Measurements from ENCODE around the gene RPS27.
"Not testable (repeated sequence)": the region's sequence is repeated elsewhere in the genome, so short reads cannot be mapped to it uniquely, and the experiment has no call there.

Gene RPS27

DNA sequence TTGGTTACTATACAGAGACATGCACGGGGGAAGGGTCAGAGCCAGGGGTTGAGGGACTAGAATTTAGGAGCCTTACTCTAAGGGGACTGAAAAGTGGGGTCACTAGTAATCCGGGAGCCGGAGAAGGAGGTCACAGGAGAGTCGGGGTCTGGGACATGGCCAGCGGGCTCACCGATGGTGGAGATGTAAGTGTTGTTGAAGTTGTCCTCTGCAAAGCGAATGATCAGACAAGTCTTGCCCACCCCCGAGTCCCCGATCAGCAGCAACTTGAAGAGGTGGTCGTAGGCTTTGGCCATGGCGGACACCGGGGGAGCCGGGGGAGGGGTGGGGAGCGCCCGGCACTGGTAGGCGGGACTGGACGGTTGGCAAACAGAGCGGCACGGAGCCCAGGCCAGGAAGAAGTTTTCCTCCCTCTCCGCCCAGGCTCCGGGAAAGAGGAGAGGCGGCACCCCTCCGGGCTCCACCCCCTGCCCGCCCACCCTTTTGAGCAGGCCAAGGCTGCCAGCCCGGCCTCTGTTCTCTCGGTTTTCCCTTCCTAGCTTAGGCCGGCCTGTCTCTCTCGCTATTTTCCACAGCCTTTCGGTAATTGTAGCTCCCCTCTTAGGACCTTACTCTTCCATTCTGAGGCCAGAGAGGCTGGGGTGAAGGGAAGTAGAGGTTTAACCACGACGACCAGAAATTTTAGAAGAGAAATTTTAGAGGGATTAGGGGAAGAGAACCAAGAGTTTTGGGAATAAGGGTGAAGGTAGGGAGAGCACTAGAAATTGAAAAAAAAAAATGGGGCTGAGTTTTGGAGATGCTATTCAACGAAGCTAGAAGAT lies 4.4 kb upstream of the RPS27 start, which contains the start of gene RAB13:
Gene RAB13, minus strand, starts transcription at position 399 of the 821 bp plus-strand sequence. Its CDS starts 103 bp downstream, at position 296.
- peak; percentile 63 for DNase-seq (ENCODE audit: low spot score)

DNA sequence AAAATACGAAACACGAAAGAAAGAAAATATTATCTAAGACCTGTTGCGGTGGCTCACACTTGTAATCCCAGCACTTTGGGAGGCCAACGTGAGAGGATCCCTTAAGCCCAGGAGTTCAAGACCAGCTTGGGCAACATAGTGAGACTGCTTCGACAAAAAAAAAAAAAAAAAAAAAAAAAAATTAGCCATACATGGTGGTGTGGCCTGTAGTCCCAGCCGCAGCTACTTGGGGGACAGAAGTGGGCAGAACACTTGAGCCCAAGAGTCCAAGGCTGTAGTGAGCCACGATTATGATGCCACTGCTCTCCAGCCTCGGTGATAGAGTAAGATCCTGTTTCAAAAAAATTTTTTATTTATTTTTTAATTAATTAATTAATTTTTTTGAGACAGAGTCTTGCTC lies 2.9 kb upstream of the RPS27 start:
- no peak for DNase-seq (ENCODE audit: low spot score)

DNA sequence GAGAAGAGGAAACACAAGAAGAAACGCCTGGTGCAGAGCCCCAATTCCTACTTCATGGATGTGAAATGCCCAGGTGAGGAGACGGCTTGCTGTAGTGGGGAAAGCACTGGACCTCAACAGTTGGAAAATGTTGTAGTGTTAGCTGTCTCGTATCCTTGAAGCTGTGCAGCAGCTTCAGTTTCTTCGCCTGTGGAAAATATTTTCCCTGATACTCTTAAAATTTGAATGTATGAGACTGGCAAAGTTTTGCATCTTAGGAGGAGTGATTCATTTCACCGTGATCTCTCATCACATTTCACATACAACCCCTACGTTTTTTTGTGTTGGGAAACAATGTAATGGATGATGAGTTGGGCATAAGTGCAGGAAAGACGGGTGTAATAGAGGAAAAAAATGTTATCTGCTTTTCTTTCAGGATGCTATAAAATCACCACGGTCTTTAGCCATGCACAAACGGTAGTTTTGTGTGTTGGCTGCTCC lies 629 bp downstream of the RPS27 start:
- DNase-seq (ENCODE audit: low spot score): no peak

DNA sequence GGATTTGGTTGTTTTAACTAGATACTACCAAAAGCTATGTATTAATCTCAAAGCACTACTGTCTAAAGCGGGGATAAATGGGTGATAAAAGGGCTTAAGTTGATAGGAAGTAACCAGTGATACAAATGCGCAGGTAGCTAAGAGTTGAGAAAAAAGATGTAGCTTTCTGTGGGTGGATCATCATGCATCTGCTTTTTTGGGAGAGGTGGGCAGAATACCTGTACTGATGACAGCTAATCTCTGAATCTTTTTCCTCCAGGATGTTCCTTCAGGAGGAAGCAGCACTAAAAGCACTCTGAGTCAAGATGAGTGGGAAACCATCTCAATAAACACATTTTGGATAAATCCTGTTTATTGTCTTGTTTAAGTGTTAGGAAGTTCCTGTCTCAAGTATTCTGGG lies 1.2 kb downstream of the RPS27 start:
- DNase-seq (ENCODE audit: low spot score): no peak

DNA sequence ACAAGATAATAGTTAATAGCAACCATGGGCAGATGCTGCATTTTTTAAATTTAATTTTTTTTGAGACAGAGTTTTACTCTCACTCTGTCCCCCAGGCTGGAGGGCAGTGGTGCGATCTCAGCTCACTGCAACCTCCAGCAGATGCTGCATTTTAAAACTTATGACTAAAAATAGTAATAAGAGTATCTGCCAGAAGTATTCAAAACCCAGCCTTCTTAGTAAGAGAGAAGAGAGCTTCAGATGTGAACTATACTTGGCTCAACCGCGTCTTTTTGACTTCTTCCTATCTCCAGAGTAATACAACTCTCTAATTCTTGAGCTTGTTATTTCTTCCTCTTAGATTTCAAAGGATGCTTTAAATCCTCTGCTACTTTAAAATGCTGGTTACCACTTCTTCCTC lies 4.6 kb downstream of the RPS27 start:
- DNase-seq (ENCODE audit: low spot score): no peak

DNA sequence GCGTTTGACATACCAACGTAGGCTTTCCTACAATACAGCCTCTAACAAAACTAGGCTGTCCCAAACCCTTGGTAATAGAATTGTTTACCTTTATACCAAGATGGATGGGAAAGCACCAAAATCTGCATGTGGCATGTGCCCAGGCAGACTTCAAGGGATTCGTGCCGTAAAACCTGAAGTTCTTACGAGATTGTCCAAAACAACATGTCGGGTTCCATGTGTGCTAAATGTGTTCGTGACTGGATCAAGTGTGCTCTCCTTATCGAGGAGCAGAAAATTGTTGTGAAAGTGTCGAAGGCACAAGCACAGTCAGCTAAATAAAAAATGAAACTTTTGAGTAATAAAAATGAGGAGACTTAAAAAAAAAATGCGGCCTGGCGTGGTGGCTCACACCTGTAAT lies 5.1 kb downstream of the RPS27 start:
- no peak for DNase-seq (ENCODE audit: low spot score)

DNA sequence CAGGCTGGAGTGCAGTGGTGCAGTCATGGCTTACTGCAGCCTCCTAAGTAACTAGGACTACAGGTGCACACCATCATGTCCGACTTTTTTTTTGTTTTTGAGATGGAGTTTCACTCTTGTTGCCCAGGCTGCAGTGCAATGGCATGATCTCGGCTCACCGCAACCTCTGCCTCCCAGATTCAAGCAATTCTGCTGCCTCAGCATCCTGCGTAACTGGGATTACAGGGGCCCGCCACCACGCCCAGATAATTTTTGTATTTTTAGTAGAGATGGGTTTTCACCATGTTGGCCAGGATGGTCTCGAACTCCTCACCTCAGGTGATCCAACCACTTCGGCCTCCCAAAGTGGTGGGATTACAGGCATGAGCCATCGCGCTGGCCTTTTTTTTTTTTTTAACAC lies 6.3 kb downstream of the RPS27 start:
- DNase-seq (ENCODE audit: low spot score): not testable (repeated sequence)

DNA sequence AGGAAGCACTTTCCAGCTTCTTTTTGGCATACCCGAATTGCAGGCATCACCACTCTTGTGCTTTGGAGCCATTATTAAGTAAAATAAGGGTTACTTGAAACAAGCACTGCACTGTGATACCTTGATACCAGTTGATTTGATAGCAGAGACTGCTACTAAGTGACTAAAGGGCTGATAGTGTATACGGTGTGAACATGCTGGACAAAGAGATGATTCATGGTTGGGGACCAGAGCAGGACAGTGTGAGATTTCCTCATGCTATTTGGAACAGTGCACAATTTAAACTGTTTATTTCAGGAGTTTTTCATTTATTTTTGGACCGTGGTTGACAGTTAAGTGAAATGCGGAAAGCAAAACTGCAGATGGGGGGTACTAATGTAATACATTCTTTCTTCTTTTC lies 9.9 kb downstream of the RPS27 start:
- no peak for DNase-seq (ENCODE audit: low spot score)

DNA sequence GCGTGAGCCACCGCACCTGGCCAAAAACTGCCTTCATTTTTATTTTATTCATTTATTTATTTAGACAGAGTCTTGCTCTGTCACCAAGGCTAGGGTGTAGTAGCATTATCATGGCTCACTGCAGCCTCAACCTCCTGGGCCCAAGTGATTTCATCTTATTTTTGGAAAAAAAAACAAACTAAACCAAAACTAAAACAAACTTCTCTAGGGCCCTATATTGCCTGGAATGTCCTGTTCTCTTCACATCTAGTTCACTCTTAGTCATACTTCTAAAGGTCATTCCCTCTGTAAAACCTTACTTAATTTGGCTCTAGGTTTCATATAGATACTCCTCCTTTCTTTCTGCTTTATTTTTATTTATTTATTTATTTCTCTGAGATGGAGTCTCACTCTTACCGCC lies 15.6 kb downstream of the RPS27 start:
- DNase-seq (ENCODE audit: low spot score): no peak

DNA sequence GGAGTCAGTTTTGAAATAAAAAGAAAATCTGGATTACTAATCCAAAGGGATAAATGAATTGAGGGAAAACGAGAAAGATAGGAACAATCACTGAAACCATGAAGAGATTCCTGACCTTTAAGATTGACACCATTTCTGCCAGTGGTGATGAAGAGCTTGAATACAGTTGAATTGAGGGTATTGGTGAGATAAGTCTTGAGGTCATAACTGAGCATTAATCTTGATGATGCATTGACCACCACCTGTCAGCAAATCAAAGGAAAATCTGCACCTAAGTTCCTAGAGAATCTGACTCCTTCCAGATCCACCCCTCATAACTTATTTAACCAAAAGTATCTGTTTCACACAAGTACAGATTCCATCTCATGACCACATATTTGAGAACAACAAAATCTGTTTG lies 21.6 kb downstream of the RPS27 start:
- no peak for DNase-seq (ENCODE audit: low spot score)

DNA sequence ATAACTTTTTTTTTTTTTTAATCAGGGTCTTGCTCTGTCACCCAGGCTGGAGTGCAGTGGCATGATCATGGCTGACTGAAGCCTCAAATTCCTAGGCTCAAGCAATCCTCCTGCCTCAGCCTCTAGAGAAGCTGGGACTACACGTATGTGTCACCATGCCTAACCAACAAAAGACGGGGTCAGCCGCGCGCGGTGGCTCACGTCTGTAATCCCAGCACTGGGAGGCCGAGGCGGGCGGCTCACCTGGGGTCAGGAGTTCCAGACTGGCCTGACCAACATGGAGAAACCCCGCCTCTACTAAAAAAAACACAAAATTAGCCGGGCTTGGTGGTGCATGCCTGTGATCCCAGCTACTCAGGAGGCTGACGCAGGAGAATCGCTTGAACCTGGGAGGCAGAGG lies 22.0 kb downstream of the RPS27 start:
- DNase-seq (ENCODE audit: low spot score): not testable (repeated sequence)

DNA sequence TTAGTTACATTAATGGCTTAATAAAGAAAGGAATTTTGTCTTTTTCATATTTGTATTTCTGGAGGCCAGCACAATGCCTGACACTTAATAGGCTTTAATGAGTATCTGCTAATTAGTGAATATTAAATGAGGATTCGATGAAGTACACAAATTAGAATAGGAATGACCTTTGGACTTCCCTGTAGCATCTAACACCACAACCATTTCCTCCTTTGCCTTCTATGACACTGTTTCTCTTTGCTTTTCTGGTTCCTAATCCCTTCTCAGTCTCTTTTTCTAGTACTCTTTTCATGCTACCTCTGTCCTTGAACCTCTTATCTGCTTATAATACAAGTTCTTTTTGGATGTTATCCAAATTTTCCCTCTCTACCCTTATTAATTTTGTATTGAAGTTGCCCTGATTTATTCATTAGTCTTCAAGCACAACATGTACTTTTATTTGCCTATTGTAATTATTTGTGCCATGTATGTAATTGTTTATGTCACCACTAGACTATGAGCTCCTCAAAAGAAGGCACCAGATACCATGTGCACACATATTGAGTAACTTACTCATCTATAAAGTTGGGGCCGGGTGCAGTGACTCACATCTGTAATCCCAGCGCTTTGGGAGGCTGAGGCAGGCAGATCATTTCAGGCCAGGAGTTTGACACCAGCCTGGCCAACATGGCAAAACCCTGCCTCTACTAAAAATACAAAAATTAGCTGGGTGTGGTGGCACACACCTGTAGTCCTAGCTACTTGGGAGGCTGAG lies 23.8 kb downstream of the RPS27 start:
- no peak for DNase-seq (ENCODE audit: low spot score)

DNA sequence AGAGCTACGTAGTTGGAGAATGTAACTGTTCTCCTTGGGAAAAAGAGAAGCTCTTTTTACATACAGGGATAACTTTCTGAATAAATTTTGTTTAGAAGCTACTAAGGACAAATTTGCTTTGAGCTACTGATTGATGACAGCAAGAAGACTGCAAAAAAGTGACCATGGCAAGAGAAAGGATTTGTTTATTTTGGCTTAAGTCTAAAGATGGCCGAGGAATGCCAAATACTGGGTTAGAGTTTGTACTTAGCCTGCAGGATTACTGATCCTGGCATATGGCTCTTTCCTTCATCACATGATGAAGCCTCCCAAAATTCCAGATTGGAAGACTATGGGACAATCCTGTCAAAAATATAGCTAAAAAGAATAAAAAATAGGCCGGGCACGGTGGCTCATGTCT lies 28.7 kb downstream of the RPS27 start:
- no peak for DNase-seq (ENCODE audit: low spot score)

DNA sequence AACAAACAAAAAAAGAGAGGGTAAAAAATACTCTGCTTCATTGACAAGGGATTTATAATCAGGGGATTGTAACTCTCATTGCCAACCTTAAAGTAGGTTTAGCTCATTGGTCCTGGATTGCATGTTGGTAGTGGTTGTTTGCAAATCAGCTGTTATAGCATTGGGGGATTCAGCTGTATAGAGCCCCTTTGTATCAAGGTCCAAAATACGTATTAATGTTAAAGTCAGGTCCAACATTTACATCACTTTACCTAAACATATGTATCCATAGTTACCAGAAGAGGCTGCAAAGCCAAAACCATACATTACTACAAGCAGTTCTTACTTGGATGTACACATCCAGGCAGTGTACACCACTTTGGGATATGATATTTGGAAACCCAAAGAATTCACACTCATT lies 29.4 kb downstream of the RPS27 start:
- no peak for DNase-seq (ENCODE audit: low spot score)

DNA sequence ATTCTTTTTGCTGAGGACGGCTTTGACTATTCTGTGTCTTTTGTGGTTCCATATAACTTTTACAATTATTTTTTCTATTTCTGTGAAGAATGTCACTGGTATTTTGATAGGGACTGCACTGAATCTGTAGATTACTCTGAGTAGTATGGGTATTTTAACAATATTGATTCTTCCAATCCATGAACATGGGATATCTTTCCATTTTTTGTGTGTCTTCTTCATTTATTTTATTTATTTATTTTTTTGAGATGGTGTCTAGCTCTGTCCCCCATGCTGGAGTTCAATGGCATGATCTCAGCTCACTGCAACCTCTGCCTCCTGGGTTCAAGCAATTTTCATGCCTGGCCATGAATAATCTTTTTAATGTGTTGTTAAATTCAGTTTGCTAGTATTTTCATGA lies 43.1 kb downstream of the RPS27 start:
- DNase-seq (ENCODE audit: low spot score): not testable (repeated sequence)

All from kidney capillary endothelial cell (primary cell).